OCI-LY3 (cell line): ENCODE data around the gene STRIP1.

Experiments used
- H2AFZ ChIP-seq: fragments of 200-600, 300-600 bp; shearing (Covaris generic); 2 replicates; pipeline ENCODE4 v1.6.0; 2014; ENCODE audit warnings: antibody characterized with exemption, low read depth, low read length
- H3K27ac ChIP-seq: fragments of 200-600, 300-600 bp; sonication (generic); 2 replicates; pipeline ENCODE4 v1.5.1; 2014; ENCODE audit warnings: mild to moderate bottlenecking, low read length, moderate library complexity, mixed read lengths
- H3K27me3 ChIP-seq: fragments of 200-600, 300-600 bp; sonication (generic); 2 replicates; pipeline ENCODE4 v1.6.1; 2014; ENCODE audit warnings: low read depth, low read length, mixed read lengths
- H3K36me3 ChIP-seq: fragments of 200-600, 300-600 bp; sonication (generic); replicated peaks from 2 replicates; pipeline ENCODE3; 2014; ENCODE audit warnings: low read depth, low read length, mixed read lengths
- H3K4me1 ChIP-seq: fragments of 300-600, 200-600 bp; sonication (generic); 2 replicates; pipeline ENCODE4 v1.6.1; 2014; ENCODE audit warnings: low read length, mixed read lengths
- H3K4me2 ChIP-seq: fragments of 200-600, 300-600 bp; sonication (generic); 2 replicates; pipeline ENCODE4 v1.6.1; 2014; ENCODE audit warnings: low read length, mixed read lengths
- H3K4me3 ChIP-seq: fragments of 300-600, 200-600 bp; sonication (generic); 2 replicates; pipeline ENCODE4 v1.5.1; 2014; ENCODE audit warnings: antibody characterized with exemption, mild to moderate bottlenecking, low read length, moderate library complexity
- H3K79me2 ChIP-seq: fragments of 300-600, 200-600 bp; shearing (Covaris generic); 2 replicates; pipeline ENCODE4 v1.6.1; 2014; ENCODE audit warnings: mild to moderate bottlenecking, low read length, mixed read lengths
- H3K9ac ChIP-seq: fragments of 300-600, 200-600 bp; shearing (Covaris generic); 2 replicates; pipeline ENCODE4 v1.6.0; 2014; ENCODE audit warnings: mild to moderate bottlenecking, low read length, moderate library complexity
- H3K9me3 ChIP-seq: fragments of 200-600, 300-600 bp; shearing (Covaris generic); 2 replicates; pipeline ENCODE4 v1.6.1; 2014; ENCODE audit warnings: low read length, mixed read lengths; ENCODE audit not compliant: insufficient read depth
- H4K20me1 ChIP-seq: fragments of 200-600, 300-600 bp; sonication (generic); 2 replicates; pipeline ENCODE4 v1.6.1; 2016; ENCODE audit warnings: low read length, mixed read lengths; ENCODE audit not compliant: insufficient read depth
- CTCF ChIP-seq: fragments of 200-600, 300-600 bp; sonication (generic); IDR thresholded peaks from 2 replicates; pipeline ENCODE4 v1.5.1; 2014; ENCODE audit warnings: antibody characterized with exemption, low read length, low read depth
- EZH2phosphoT487 ChIP-seq: fragments of 200-600 bp; shearing (Covaris generic); IDR thresholded peaks from 2 replicates; pipeline ENCODE4 v1.6.1; 2018; ENCODE audit warnings: antibody characterized with exemption, mixed run types, low read depth

Gene STRIP1

GRCh38 chr1:110084227-110085078, 50.0 kb downstream of the STRIP1 start:
- Histone ChIP-seq H3K36me3 (no peaks in the 10 kb centered on the region), H3K27me3 (peaks cover 11% of the 10 kb centered on the region), H3K4me2 (peak overlapping the region; percentile 95), H3K9me3 (no peaks in the 10 kb centered on the region), H3K79me2 (no peaks in the 10 kb centered on the region), H3K9ac (peak overlapping the region; percentile 67), H4K20me1 (no peaks in the 10 kb centered on the region), H3K4me1 (peaks cover 58% of the 10 kb centered on the region), H3K4me3 (peak overlapping the region; percentile 84), H3K27ac (no peak overlapping the region), H2AFZ (peak overlapping the region; percentile 75)
- TF ChIP-seq CTCF (no peak), EZH2phosphoT487 (no peak)

- H3K36me3 ChIP-seq, result no peaks in the 10 kb centered on the region
- peaks cover 11% of the 10 kb centered on the region for H3K27me3 ChIP-seq
- H4K20me1 ChIP-seq, result no peaks in the 10 kb centered on the region
- H3K79me2 ChIP-seq, result no peaks in the 10 kb centered on the region
- H2AFZ ChIP-seq, result no peak overlapping the region
- H3K9me3 ChIP-seq, result no peaks in the 10 kb centered on the region
- peaks cover 68% of the 10 kb centered on the region for H3K4me1 ChIP-seq
- TF ChIP-seq EZH2phosphoT487 (no peak), CTCF (no peak)
- no peak overlapping the region for H3K4me3 ChIP-seq
- H3K27ac ChIP-seq, result no peak overlapping the region
- H3K9ac ChIP-seq, result no peak overlapping the region
- H3K4me2 ChIP-seq, result no peak overlapping the region
Measured at GRCh38 chr1:110085671-110086070, 51.2 kb downstream of the STRIP1 start.

GRCh38 chr1:110086961-110087360, 52.5 kb downstream of the STRIP1 start:
- peak overlapping the region; percentile 3; the same call in 1 of the 2 replicates for H3K4me2 ChIP-seq
- no peaks in the 10 kb centered on the region for H3K79me2 ChIP-seq
- H3K36me3 ChIP-seq, result no peaks in the 10 kb centered on the region
- no peak overlapping the region for H2AFZ ChIP-seq
- H3K9ac ChIP-seq, result no peak overlapping the region
- H3K27me3 ChIP-seq, result peaks cover 11% of the 10 kb centered on the region
- no peak overlapping the region for H3K27ac ChIP-seq
- peaks cover 68% of the 10 kb centered on the region for H3K4me1 ChIP-seq
- no peaks in the 10 kb centered on the region for H4K20me1 ChIP-seq
- H3K4me3 ChIP-seq, result no peak overlapping the region
- TF ChIP-seq CTCF, result no peak
- no peak for TF ChIP-seq EZH2phosphoT487
- no peaks in the 10 kb centered on the region for H3K9me3 ChIP-seq

GRCh38 chr1:110087812-110088738, 53.7 kb downstream of the STRIP1 start:
- H3K9me3 ChIP-seq, result no peaks in the 10 kb centered on the region
- peak overlapping the region; percentile 37; the same call in 1 of the 2 replicates for H3K27ac ChIP-seq
- H3K9ac ChIP-seq, result no peak overlapping the region
- no peaks in the 10 kb centered on the region for H3K79me2 ChIP-seq
- peak overlapping the region; percentile 78; the same call in 1 of the 2 replicates for H2AFZ ChIP-seq
- TF ChIP-seq CTCF, result peak; percentile 58
- TF ChIP-seq EZH2phosphoT487, result no peak
- peaks cover 11% of the 10 kb centered on the region for H3K27me3 ChIP-seq
- H3K4me2 ChIP-seq, result peak overlapping the region; percentile 50
- H3K4me3 ChIP-seq, result peak overlapping the region; percentile 25; the same call in 1 of the 2 replicates
- peaks cover 67% of the 10 kb centered on the region for H3K4me1 ChIP-seq
- H4K20me1 ChIP-seq, result no peaks in the 10 kb centered on the region
- H3K36me3 ChIP-seq, result no peaks in the 10 kb centered on the region
